ENCODE data around the gene SSH2.

- TF ChIP-seq POLR2A (IDR thresholded peaks at IDR 0.05) = no peak
- no peak for TF ChIP-seq EP300 (IDR thresholded peaks at IDR 0.05)
Observed at GRCh38 chr17:29674281-29674680, 255.7 kb downstream of the SSH2 start.
